HTERT RPE-1 (cell line): ENCODE data around the gene PEF1.

Experiments used
- in situ Hi-C: fragments of 300-500 bp; cut with MboI; formaldehyde crosslinking; loops from 4 replicates; pipeline ENCODE4 v1.14.3; 2020; ENCODE audit warnings: low sequenced_read_pairs

The PEF1 gene

DNA sequence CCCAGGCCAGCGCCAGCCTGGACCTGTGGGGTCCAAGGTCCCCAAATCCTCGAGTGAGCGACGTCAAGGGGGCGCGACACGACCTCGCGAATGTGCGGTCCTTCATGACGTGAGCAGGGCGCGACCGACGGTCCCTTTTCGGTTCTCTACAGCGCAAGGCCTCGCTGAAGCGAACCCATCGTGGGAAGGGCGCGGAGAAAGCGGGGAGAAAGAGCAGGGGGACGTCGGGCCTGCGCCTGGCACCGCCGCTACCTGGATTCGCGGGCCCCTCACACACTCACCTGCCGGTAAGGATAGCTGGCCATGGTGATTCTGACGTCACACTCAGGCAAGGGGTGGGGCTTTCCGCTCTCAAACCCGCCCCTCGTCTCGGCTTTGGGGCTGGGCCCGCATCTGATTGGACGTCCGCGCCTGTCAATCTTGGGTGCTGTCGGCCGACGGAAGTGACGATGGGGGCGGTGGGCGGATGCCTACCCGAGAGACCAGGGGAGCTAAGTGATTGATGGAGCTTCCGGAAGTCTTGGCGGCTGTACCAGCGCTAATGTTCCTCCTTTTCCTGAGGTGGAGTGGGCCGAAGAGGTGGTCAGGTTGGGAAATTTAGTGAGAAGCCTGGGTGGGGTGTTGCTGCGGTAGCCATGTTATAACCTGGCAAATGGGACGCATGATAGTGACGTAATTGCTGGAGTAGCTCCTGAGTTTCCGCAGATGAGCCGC, at the start of gene PEF1:
TSS of gene PEF1 (minus strand) at position 317 of the 714 bp plus-strand sequence. CDS start at position 305, 12 bp downstream.
- in situ Hi-C loops, result no loop called here

DNA sequence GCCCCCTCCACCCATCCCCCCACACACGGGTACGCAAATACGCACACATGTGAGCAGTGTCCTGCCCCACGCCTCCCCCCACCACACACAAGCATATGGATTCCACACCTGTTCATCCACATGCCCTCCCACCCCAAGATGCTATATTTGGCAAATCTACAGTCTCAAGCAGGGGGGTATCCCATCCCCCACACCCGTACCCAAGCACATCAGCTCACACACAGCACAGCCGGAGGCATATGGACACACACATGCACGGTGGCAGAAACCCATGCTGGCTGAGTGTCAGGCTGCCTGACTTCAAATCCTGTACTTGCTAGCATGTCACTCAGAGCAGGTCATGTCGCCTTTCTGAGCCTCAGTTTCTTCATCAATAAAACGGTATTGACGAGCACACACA, 48.6 kb upstream of the PEF1 start:
- in situ Hi-C loops, result no loop called here

- in situ Hi-C loops, result no loop called here
Measured at GRCh38 chr1:31691951-31692350, 47.3 kb upstream of the PEF1 start.

- in situ Hi-C loops, result no loop called here
Measured at GRCh38 chr1:31691446-31691845, 46.8 kb upstream of the PEF1 start.

- in situ Hi-C loops, result no loop called here
Measured at GRCh38 chr1:31690921-31691320, 46.2 kb upstream of the PEF1 start.

GRCh38 chr1:31689854-31690253, 45.2 kb upstream of the PEF1 start:
- in situ Hi-C loops, result no loop called here

DNA sequence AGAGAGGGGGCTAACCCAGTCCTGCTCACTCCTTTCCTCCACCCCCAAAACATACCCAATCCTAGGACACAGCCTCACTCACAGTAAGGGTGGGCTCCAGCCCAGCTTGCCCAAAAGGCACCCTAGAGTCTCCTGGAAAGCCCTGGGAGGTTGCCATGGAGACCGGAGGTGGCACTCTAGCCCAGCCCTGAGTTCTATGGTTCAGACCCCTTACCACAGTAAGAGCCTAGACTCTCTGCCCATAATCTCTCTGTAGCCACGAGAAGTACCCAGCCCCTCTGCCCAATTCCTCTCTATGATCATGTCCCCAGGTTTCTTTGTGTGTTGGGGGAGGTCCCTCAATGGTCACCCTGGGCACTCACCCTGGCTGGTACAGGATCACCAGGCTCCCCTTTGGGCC, 44.7 kb upstream of the PEF1 start:
- in situ Hi-C loops, result no loop called here

DNA sequence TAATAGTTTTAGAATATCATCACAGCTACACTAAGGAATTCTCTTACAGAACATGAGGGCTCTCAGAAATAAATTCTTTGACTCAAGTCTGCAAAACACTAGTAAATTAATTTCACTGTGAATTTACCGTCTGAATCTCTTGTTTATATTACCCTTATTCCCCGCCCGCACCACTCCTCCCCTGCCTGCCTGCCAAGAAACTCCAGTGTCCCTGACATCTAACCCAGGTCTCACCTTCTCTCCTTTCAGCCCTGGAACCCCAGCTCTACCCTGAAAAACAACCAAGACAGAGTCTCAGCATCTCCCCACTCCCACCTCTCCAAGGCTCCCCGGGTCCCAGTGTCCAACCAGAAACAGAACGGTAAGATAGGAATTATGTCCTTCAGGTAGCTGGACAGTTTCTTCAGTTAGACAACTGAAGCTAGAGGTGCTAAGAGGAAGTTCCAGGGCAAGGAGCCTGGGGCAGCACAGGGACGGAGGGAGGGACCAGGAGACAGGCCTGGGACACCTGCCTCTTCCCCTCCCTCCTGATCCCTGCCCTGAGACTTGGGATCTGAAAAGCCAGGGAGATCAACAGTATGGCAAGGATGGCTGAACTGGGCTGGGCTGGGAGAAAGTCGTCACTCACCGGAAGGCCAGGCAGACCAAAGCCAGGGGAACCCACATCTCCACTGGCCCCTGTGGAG, 43.7 kb upstream of the PEF1 start:
- in situ Hi-C loops, result no loop called here

DNA sequence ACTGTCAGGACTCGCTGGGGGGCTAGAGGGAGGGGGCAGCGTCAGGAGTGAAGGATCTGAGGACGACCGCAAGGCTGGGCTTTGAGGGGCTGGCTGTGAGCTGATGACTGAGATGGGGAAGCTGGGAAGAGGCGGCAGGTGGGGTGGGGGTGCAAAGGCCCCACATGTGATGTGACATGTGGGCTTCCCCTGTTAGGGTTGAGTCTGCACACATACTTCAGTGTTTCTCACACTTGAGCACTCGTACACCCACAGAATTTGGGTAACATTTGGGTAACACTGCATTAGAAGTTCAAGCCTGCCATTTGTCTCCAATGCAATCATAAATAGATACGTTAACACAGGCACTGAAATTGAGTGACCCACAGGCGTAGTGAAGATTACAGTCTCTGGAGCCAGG, 42.9 kb upstream of the PEF1 start:
- in situ Hi-C loops, result no loop called here

DNA sequence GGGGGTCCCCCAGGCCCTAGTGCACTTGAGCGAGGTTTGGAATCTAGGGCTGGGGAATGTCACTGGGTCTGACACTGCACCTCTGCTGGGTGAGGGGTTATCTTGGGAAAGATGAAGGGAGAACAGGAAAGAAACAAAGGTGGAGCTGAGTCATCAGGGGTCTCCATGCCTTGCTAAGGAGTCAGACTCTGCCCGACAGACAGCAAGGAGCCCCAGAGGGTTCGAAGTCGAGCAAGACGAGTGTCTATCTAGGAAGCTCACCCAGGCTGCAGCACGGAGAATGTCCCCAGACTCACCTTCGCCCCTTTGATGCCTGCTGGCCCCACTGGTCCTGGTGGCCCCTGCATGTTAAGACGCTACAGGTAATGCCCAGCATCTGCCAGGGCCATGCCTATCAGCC, 41.1 kb upstream of the PEF1 start:
- in situ Hi-C loops, result no loop called here

DNA sequence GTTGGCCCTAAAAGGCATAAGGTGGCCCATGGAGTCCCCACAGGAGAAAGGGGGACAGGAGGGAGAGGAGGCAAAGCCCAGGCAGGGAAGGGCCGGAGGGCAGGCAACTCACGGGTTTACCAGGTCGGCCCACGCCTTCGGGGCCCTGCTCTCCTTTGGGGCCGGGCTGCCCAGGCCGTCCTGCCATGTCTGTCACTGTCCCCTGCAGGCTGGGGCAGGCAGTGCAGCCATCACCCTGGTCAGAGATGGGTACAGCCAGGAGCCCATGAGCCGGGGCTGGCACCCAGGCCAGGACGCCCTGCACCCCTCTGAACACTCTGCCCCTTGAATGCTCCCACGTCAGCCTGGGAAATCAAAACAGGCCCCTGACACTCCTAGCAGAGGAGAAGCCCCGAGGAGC, 39.3 kb upstream of the PEF1 start:
- in situ Hi-C loops, result no loop called here

DNA sequence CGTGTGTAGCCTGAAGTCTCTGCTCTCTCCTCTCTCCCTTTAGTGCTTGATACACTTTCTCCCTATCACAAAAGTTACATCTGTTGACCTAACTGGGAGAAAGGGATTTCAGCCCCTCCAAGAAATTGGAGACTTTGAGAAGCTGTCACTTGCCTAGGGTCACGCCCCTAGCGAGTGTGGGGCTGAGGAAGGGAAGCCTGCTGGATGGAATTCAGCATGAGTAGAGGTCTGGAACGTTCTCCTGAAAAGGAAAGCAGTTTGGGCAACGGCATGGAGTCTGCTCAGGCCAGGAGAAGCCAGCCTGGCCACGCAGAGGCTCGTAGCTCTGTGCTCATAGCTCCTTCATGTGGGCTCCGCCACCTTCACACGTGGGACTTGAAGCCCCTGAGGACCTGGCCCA, 36.7 kb upstream of the PEF1 start:
- in situ Hi-C loops, result no loop called here

GRCh38 chr1:31679676-31680230, 35.1 kb upstream of the PEF1 start:
- in situ Hi-C loops, result no loop called here

GRCh38 chr1:31679091-31679490, 34.4 kb upstream of the PEF1 start:
- in situ Hi-C loops, result no loop called here

- in situ Hi-C loops, result no loop called here
Measured at GRCh38 chr1:31678681-31679080, 34.0 kb upstream of the PEF1 start.

DNA sequence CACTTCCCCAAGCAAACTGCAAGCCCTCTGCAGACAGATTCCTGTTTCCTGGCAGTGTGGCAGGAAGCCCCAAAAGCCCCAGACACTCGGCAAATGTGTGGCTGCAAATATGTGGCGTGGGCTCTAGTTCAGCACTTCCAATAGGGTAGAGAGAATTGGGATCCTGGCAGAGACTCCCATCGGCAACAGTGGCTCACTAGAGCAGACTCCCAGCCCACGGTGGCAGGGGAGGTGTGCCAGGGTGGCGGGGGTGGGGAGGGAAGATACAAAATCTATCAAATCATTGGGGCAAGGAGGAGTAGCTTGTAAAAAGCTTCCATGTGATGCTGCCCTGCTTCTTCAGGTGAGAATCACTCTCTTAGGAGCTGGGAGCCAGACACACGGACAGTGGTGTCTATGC, 33.3 kb upstream of the PEF1 start:
- in situ Hi-C loops, result no loop called here

- in situ Hi-C loops, result no loop called here
Measured at GRCh38 chr1:31677401-31677800, 32.7 kb upstream of the PEF1 start.

GRCh38 chr1:31675756-31676155, 31.1 kb upstream of the PEF1 start:
- in situ Hi-C loops, result no loop called here

- in situ Hi-C loops, result no loop called here
Measured at GRCh38 chr1:31675161-31675560, 30.5 kb upstream of the PEF1 start.

- in situ Hi-C loops, result no loop called here
Measured at GRCh38 chr1:31674626-31675025, 29.9 kb upstream of the PEF1 start.

DNA sequence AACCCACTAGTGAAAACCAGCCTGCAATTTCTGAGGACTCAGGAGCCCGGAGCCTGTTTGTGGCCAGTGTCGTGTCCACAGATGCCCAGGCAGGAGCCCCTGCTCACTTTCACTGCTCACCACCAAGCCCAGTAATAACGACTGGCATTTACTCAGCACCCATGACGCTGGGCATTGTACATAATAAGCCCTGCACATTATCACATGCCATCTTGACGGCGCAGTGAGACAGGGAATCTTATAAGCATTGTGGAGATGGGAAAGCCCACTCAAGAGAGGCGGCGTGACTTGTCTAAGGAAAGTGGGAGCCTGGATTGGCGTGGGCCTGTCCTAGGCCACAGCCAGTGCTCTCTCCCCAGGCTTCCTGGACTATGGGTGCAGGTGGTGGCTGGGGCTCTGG, 28.8 kb upstream of the PEF1 start:
- in situ Hi-C loops, result no loop called here

- in situ Hi-C loops, result no loop called here
Measured at GRCh38 chr1:31672986-31673385, 28.3 kb upstream of the PEF1 start.
